ENCODE data around the gene CEP164. TPM values are rescaled to one million over a fixed set of nuclear protein-coding genes. Genes with fewer than 3 reads are reported as not detected.

CEP164 gene
- total RNA-seq, 1 experiment from 2014 or later = 22.2 TPM

DNA sequence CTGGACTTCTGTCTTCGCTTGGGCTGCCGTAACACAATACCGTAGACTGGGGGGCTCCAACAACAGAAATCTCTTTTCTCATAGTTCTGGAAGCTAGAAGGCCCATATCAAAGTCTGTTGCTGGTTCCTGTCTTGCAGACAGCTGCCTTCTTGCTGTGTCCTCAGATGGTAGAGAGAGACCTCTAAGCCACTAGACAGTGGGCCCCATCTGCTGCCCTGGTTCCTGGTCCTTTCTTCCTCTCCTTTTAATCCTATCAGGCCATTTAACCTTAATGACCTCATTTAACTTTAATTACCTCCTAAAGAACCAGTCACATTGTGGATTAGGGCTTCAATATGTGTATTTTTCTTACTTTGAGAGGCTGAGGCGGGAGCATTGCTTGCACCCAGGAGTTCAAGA is 9.4 kb downstream of the CEP164 start:
- no peaks in the 10 kb centered on the region for H3K27me3 ChIP-seq (ENCODE audit: insufficient read depth, low read length)
- no peaks in the 10 kb centered on the region for H4K20me1 ChIP-seq (ENCODE audit: insufficient read depth)
- no peak overlapping the region for H3K9ac ChIP-seq (ENCODE audit: low read length)
- ATAC-seq (no peak), DNase-seq (ENCODE audit: low read depth, low spot score) (no peak)
- no peak overlapping the region for H3K27ac ChIP-seq (ENCODE audit: low read depth, low read length)
- intact Hi-C loops (cut with micrococcal nuclease) = no loop called here
- H3K36me3 ChIP-seq (ENCODE audit: control insufficient read depth in 1 of 2, insufficient read depth in 2 of 2, low read length in 2 of 2) = no peaks in the 10 kb centered on the region; a peak in 2 of 4 replicates
- ChIA-PET RAD21 (ENCODE audit: low non-redundant PET in 1 of 2, low total read pairs in 2 of 2, uncharacterized antibody in 2 of 2, unreplicated experiment in 2 of 2) (no interaction called here), POLR2A (no interaction called here), CTCF (no interaction called here)
- no peaks in the 10 kb centered on the region for H3K9me2 ChIP-seq (ENCODE audit: insufficient read depth)
- H3K9me3 ChIP-seq (ENCODE audit: control insufficient read depth in 1 of 2, insufficient read depth in 1 of 2, low read depth in 1 of 2, low read length in 2 of 2) = no peaks in the 10 kb centered on the region
- TF ChIP-seq ELF1 (IDR thresholded peaks at IDR 0.05; ENCODE audit: borderline replicate concordance, low read depth) = no peak
- TF ChIP-seq ZFX (IDR thresholded peaks at IDR 0.05) = no peak
- no peak for TF ChIP-seq RAD21 (IDR thresholded peaks at IDR 0.05; ENCODE audit: low read depth)
- TF ChIP-seq REST (IDR thresholded peaks at IDR 0.05; ENCODE audit: low read depth) = no peak
- no peak for TF ChIP-seq SP1 (IDR thresholded peaks at IDR 0.05; ENCODE audit: low read depth)
- no peak for TF ChIP-seq CBX3 (IDR thresholded peaks at IDR 0.05; ENCODE audit: low read depth)
- no peak for TF ChIP-seq SIN3A (IDR thresholded peaks at IDR 0.05; ENCODE audit: low read depth)
- TF ChIP-seq POLR2A (IDR thresholded peaks at IDR 0.05; ENCODE audit: borderline replicate concordance, extremely low read depth, insufficient read depth, insufficient read length) = no peak
- TF ChIP-seq SRF (IDR thresholded peaks at IDR 0.05; ENCODE audit: low read depth) = no peak
- no peak for TF ChIP-seq EGR1 (IDR thresholded peaks at IDR 0.05; ENCODE audit: low read depth)
- TF ChIP-seq, protein P1, sequence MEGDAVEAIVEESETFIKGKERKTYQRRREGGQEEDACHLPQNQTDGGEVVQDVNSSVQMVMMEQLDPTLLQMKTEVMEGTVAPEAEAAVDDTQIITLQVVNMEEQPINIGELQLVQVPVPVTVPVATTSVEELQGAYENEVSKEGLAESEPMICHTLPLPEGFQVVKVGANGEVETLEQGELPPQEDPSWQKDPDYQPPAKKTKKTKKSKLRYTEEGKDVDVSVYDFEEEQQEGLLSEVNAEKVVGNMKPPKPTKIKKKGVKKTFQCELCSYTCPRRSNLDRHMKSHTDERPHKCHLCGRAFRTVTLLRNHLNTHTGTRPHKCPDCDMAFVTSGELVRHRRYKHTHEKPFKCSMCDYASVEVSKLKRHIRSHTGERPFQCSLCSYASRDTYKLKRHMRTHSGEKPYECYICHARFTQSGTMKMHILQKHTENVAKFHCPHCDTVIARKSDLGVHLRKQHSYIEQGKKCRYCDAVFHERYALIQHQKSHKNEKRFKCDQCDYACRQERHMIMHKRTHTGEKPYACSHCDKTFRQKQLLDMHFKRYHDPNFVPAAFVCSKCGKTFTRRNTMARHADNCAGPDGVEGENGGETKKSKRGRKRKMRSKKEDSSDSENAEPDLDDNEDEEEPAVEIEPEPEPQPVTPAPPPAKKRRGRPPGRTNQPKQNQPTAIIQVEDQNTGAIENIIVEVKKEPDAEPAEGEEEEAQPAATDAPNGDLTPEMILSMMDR (IDR thresholded peaks at IDR 0.05 in 2 of 3, conservative IDR thresholded peaks at IDR 0.05 in 1 of 3; ENCODE audit: borderline replicate concordance in 1 of 3, insufficient read depth in 1 of 3, low read depth in 2 of 3, low read length in 2 of 3) = no peak
- no peak for TF ChIP-seq EZH2 (IDR thresholded peaks at IDR 0.05)
- no peak for TF ChIP-seq POLR2AphosphoS5 (IDR thresholded peaks at IDR 0.05; ENCODE audit: low read depth, low read length)
- TF ChIP-seq FOSL1 (IDR thresholded peaks at IDR 0.05; ENCODE audit: low read depth) = no peak
- no peak for TF ChIP-seq CEBPB (IDR thresholded peaks at IDR 0.05; ENCODE audit: low read depth)
- no peak for TF ChIP-seq ZNF274 (IDR thresholded peaks at IDR 0.05; ENCODE audit: low read depth, low read length)
- no peak for TF ChIP-seq ZBTB33 (IDR thresholded peaks at IDR 0.05; ENCODE audit: extremely low read depth, insufficient replicate concordance, low read length)
- no peak for TF ChIP-seq ATF3 (IDR thresholded peaks at IDR 0.05)
- TF ChIP-seq MAX (IDR thresholded peaks at IDR 0.05) = no peak
- no peak for TF ChIP-seq YY1 (IDR thresholded peaks at IDR 0.05; ENCODE audit: extremely low read depth, insufficient replicate concordance, low read depth, low read length)
- no peak overlapping the region for H2AFZ ChIP-seq (ENCODE audit: low read depth, low read length, poor library complexity, severe bottlenecking)
- no peak overlapping the region for H3K4me3 ChIP-seq (replicated peaks in 1 of 2; ENCODE audit: low read depth in 1 of 2, low read length in 2 of 2)
- H3K4me1 ChIP-seq (ENCODE audit: control insufficient read depth in 1 of 2, insufficient read depth in 2 of 2, low read length in 2 of 2) = no peaks in the 10 kb centered on the region
- no peak overlapping the region for H3K4me2 ChIP-seq (ENCODE audit: low read length)
- no TSS peak for BruUV-seq (replicated peaks)
- H3K79me2 ChIP-seq (ENCODE audit: insufficient read depth, low read length) = no peaks in the 10 kb centered on the region
